HCT116 (cell line): ENCODE data around the gene PCDHB6. TPM values are rescaled to one million over a fixed set of nuclear protein-coding genes. Genes with fewer than 3 reads are reported as not detected.

Source experiments
- ATAC-seq: fragments of 200-7000 bp; cut with Tn5 transposase; 2 replicates; pipeline ENCODE4 v1.9.1; 2020; ENCODE audit warnings: mild to moderate bottlenecking, moderate library complexity
- BruUV-seq: library from RNA; stranded (reverse); fragments of 400-500 nt; replicated peaks from 2 replicates; lab custom pipeline; 2021; lab: Mats Ljungman, UMichigan
- CTCF ChIA-PET: fragments of 300-600 bp; sonication (Branson Sonifier 250); formaldehyde crosslinking; loops from one replicate; lab custom pipeline; 2021; ENCODE audit warnings: antibody characterized with exemption; lab: Charles Lee
- POLR2A ChIA-PET: fragments of 300-600, 350-600 bp; sonication (Branson Sonifier 250); formaldehyde crosslinking; loops from one replicate; lab custom pipeline; 2021; ENCODE audit warnings: antibody characterized with exemption; lab: Charles Lee
- RAD21 ChIA-PET, 2 experiments: fragments of 300-600 bp; sonication (Branson Sonifier 250); formaldehyde crosslinking; loops; one replicate each; lab custom pipeline; 2023; ENCODE audit warnings: low total read pairs in 2 of 2; ENCODE audit not compliant: uncharacterized antibody in 2 of 2, unreplicated experiment in 2 of 2, low non-redundant PET in 1 of 2; lab: Charles Lee
- DNase-seq: peaks from one replicate; pipeline ENCODE4 v3.0.0-alpha.2; 2010; ENCODE audit warnings: low read depth, low spot score
- H2AFZ ChIP-seq: fragments of 200-600 bp; shearing (Covaris generic), sonication (generic); 2 replicates; pipeline ENCODE4 v1.6.1; 2017; ENCODE audit warnings: low read depth, mixed run types, mixed read lengths, antibody characterized with exemption, low read length; ENCODE audit not compliant: poor library complexity, severe bottlenecking
- H3K27ac ChIP-seq: 2 replicates; pipeline ENCODE4 v1.5.1; 2012; ENCODE audit warnings: low read depth, low read length
- H3K27me3 ChIP-seq: fragments of 200-600 bp; sonication (generic); 2 replicates; pipeline ENCODE4 v1.6.1; 2016; ENCODE audit warnings: mixed run types, low read length, mixed read lengths; ENCODE audit not compliant: insufficient read depth
- H3K36me3 ChIP-seq, 2 experiments: fragments of 200-500 bp in 1 of 2; fragments of 200-600 bp in 1 of 2; sonication (Bioruptor generic) in 1 of 2; sonication (generic) in 1 of 2; 2 replicates each; pipeline versions ENCODE4 v1.5.1 to v1.6.1; 2014 to 2016; ENCODE audit warnings: low read length in 2 of 2, inconsistent platforms in 1 of 2, mixed read lengths in 1 of 2, mixed run types in 1 of 2; ENCODE audit not compliant: insufficient read depth in 2 of 2, control insufficient read depth in 1 of 2
- H3K4me1 ChIP-seq, 2 experiments: fragments of 200-600 bp in 1 of 2; sonication (generic) in 1 of 2; 2 replicates each; pipeline versions ENCODE4 v1.5.1 to v1.6.1; 2012 to 2017; ENCODE audit warnings: low read length in 2 of 2, inconsistent platforms in 1 of 2, mild to moderate bottlenecking in 1 of 2, mixed read lengths in 1 of 2, mixed run types in 1 of 2, moderate library complexity in 1 of 2; ENCODE audit not compliant: insufficient read depth in 2 of 2, control insufficient read depth in 1 of 2
- H3K4me2 ChIP-seq: fragments of 200-600 bp; sonication (generic); 2 replicates; pipeline ENCODE4 v1.6.1; 2017; ENCODE audit warnings: mixed run types, low read length, mixed read lengths
- H3K4me3 ChIP-seq, 2 experiments: fragments of 200-600 bp in 1 of 2; sonication (generic) in 1 of 2; replicated peaks in 1 of 2; 2 replicates each; pipeline ENCODE4 v1.5.1; 2011 to 2016; ENCODE audit warnings: low read length in 2 of 2, control low read depth in 1 of 2, low read depth in 1 of 2, mild to moderate bottlenecking in 1 of 2, mixed read lengths in 1 of 2, mixed run types in 1 of 2
- H3K79me2 ChIP-seq: fragments of 200-600 bp; sonication (generic); 2 replicates; pipeline ENCODE4 v1.6.1; 2017; ENCODE audit warnings: mild to moderate bottlenecking, mixed run types, low read length, moderate library complexity, mixed read lengths; ENCODE audit not compliant: insufficient read depth
- H3K9ac ChIP-seq: fragments of 200-600 bp; sonication (generic); 2 replicates; pipeline ENCODE4 v1.6.1; 2016; ENCODE audit warnings: low read length, mixed read lengths
- H3K9me2 ChIP-seq: fragments of 200-600 bp; sonication (generic), shearing (Covaris generic); 2 replicates; pipeline ENCODE4 v1.6.1; 2017; ENCODE audit warnings: mixed run types, mild to moderate bottlenecking, moderate library complexity; ENCODE audit not compliant: insufficient read depth
- H3K9me3 ChIP-seq, 2 experiments: fragments of 200-500 bp in 1 of 2; fragments of 200-600 bp in 1 of 2; sonication (Bioruptor generic) in 1 of 2; sonication (generic) in 1 of 2; 2 replicates each; pipeline ENCODE4 v1.6.1; 2014 to 2017; ENCODE audit warnings: low read length in 2 of 2, mixed read lengths in 2 of 2, inconsistent platforms in 1 of 2, low read depth in 1 of 2, mild to moderate bottlenecking in 1 of 2, mixed run types in 1 of 2, moderate library complexity in 1 of 2; ENCODE audit not compliant: control insufficient read depth in 1 of 2, insufficient read depth in 1 of 2
- H4K20me1 ChIP-seq: fragments of 200-600 bp; sonication (generic), shearing (Covaris generic); 2 replicates; pipeline ENCODE4 v1.6.1; 2017; ENCODE audit warnings: mixed run types, mild to moderate bottlenecking, moderate library complexity; ENCODE audit not compliant: insufficient read depth
- ATF3 ChIP-seq: IDR thresholded peaks from 2 replicates; pipeline ENCODE4 v1.6.1; 2012
- CEBPB ChIP-seq: IDR thresholded peaks from 2 replicates; pipeline ENCODE4 v1.6.1; 2012; ENCODE audit warnings: low read depth
- EGR1 ChIP-seq: IDR thresholded peaks from 2 replicates; pipeline ENCODE4 v1.6.1; 2012; ENCODE audit warnings: low read depth
- ELF1 ChIP-seq: IDR thresholded peaks from 2 replicates; pipeline ENCODE4 v1.6.1; 2012; ENCODE audit warnings: low read depth, borderline replicate concordance
- EZH2 ChIP-seq: fragments of 200-600 bp; sonication (generic); IDR thresholded peaks from 2 replicates; pipeline ENCODE4 v1.6.1; 2017; ENCODE audit warnings: antibody characterized with exemption, mixed run types
- FOSL1 ChIP-seq: IDR thresholded peaks from 2 replicates; pipeline ENCODE4 v1.6.1; 2012; ENCODE audit warnings: low read depth
- JUND ChIP-seq: IDR thresholded peaks from 2 replicates; pipeline ENCODE4 v1.6.1; 2012
- POLR2A ChIP-seq: IDR thresholded peaks from 2 replicates; pipeline ENCODE4 v1.7.0; 2011; ENCODE audit warnings: borderline replicate concordance; ENCODE audit not compliant: insufficient read depth, insufficient read length; ENCODE audit errors: extremely low read depth
- POLR2AphosphoS5 ChIP-seq: IDR thresholded peaks from 2 replicates; pipeline ENCODE4 v1.6.1; 2011; ENCODE audit warnings: mild to moderate bottlenecking, low read depth, low read length, moderate library complexity
- RAD21 ChIP-seq: IDR thresholded peaks from 2 replicates; pipeline ENCODE4 v1.6.1; 2012; ENCODE audit warnings: low read depth, mild to moderate bottlenecking
- SIN3A ChIP-seq: IDR thresholded peaks from 2 replicates; pipeline ENCODE4 v1.6.1; 2012; ENCODE audit warnings: low read depth
- SP1 ChIP-seq: IDR thresholded peaks from 2 replicates; pipeline ENCODE4 v1.6.1; 2012; ENCODE audit warnings: low read depth
- SRF ChIP-seq: IDR thresholded peaks from 2 replicates; pipeline ENCODE4 v1.6.1; 2012; ENCODE audit warnings: low read depth
- TCF7L2 ChIP-seq: IDR thresholded peaks from 2 replicates; pipeline ENCODE4 v1.7.0; 2011; ENCODE audit warnings: borderline replicate concordance, inconsistent platforms; ENCODE audit not compliant: insufficient read depth, insufficient read length; ENCODE audit errors: extremely low read depth
- YY1 ChIP-seq: IDR thresholded peaks from 2 replicates; pipeline ENCODE4 v1.6.1; 2011; ENCODE audit warnings: low read length, low read depth, moderate library complexity, mild to moderate bottlenecking; ENCODE audit not compliant: insufficient replicate concordance; ENCODE audit errors: extremely low read depth
- ZFX ChIP-seq: fragments of 450-650 bp; IDR thresholded peaks from 2 replicates; pipeline ENCODE4 v1.6.1; 2017
- ZNF274 ChIP-seq: fragments of 200-500 bp; sonication (Bioruptor generic); IDR thresholded peaks from 2 replicates; pipeline ENCODE4 v1.6.1; 2014; ENCODE audit warnings: mild to moderate bottlenecking, low read depth, low read length, inconsistent platforms
- intact Hi-C: fragments of 100-400 bp; cut with micrococcal nuclease; formaldehyde crosslinking; loops from 2 replicates; pipeline ENCODE4 v1.10.0; 2022
- total RNA-seq: library from RNA; stranded (reverse); gene quantifications from one replicate; pipeline ENCODE4 v1.2.1, GENCODE V29; 2021; ENCODE audit not compliant: unreplicated experiment
- TF ChIP-seq, protein P1 (sequence below): IDR thresholded peaks from 2 replicates; pipeline ENCODE4 v1.6.1; 2012
- TF ChIP-seq, protein P2 (sequence below): IDR thresholded peaks from 2 replicates; pipeline ENCODE4 v1.6.1; 2012; ENCODE audit warnings: low read depth
- TF ChIP-seq, protein P3 (sequence below), 3 experiments: fragments of 200-600 bp in 1 of 3; sonication (generic) in 1 of 3; IDR thresholded peaks in 2 of 3; conservative IDR thresholded peaks in 1 of 3; 2 replicates each; pipeline ENCODE4 v1.5.1; 2012 to 2017; ENCODE audit warnings: low read depth in 2 of 3, low read length in 2 of 3, antibody characterized with exemption in 1 of 3, borderline replicate concordance in 1 of 3, control low read depth in 1 of 3, mild to moderate bottlenecking in 1 of 3, mixed read lengths in 1 of 3, mixed run types in 1 of 3, moderate library complexity in 1 of 3; ENCODE audit not compliant: insufficient read depth in 1 of 3

The PCDHB6 gene
- total RNA-seq, 1 experiment from 2014 or later: not detected

GRCh38 chr5:141127305-141127704 is 22.6 kb upstream of the PCDHB6 start:
- intact Hi-C loops: no loop called here
- no peaks in the 10 kb centered on the region for H3K4me1 ChIP-seq
- ChIA-PET RAD21 (no interaction called here), POLR2A (no interaction called here), CTCF (no interaction called here)
- no peaks in the 10 kb centered on the region for H3K9me3 ChIP-seq
- no peak overlapping the region for H2AFZ ChIP-seq
- H3K9ac ChIP-seq: no peak overlapping the region
- ATAC-seq (no peak), DNase-seq (no peak)
- no peaks in the 10 kb centered on the region for H3K79me2 ChIP-seq
- H3K36me3 ChIP-seq: no peaks in the 10 kb centered on the region
- H3K27ac ChIP-seq: no peak overlapping the region
- H3K4me2 ChIP-seq: no peak overlapping the region
- no TSS peak for BruUV-seq
- no peak overlapping the region for H3K4me3 ChIP-seq
- H3K9me2 ChIP-seq: no peaks in the 10 kb centered on the region
- no peaks in the 10 kb centered on the region for H4K20me1 ChIP-seq
- no peaks in the 10 kb centered on the region for H3K27me3 ChIP-seq
- TF ChIP-seq, protein P1, sequence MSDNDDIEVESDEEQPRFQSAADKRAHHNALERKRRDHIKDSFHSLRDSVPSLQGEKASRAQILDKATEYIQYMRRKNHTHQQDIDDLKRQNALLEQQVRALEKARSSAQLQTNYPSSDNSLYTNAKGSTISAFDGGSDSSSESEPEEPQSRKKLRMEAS: no peak
- TF ChIP-seq POLR2A (no peak), SP1 (no peak), JUND (no peak), EZH2 (no peak), YY1 (no peak), ATF3 (no peak), ELF1 (no peak), EGR1 (no peak), CEBPB (no peak), ZFX (no peak), POLR2AphosphoS5 (no peak), FOSL1 (no peak), RAD21 (no peak), ZNF274 (no peak), TCF7L2 (no peak), SIN3A (no peak), SRF (no peak)
- TF ChIP-seq, protein P2, sequence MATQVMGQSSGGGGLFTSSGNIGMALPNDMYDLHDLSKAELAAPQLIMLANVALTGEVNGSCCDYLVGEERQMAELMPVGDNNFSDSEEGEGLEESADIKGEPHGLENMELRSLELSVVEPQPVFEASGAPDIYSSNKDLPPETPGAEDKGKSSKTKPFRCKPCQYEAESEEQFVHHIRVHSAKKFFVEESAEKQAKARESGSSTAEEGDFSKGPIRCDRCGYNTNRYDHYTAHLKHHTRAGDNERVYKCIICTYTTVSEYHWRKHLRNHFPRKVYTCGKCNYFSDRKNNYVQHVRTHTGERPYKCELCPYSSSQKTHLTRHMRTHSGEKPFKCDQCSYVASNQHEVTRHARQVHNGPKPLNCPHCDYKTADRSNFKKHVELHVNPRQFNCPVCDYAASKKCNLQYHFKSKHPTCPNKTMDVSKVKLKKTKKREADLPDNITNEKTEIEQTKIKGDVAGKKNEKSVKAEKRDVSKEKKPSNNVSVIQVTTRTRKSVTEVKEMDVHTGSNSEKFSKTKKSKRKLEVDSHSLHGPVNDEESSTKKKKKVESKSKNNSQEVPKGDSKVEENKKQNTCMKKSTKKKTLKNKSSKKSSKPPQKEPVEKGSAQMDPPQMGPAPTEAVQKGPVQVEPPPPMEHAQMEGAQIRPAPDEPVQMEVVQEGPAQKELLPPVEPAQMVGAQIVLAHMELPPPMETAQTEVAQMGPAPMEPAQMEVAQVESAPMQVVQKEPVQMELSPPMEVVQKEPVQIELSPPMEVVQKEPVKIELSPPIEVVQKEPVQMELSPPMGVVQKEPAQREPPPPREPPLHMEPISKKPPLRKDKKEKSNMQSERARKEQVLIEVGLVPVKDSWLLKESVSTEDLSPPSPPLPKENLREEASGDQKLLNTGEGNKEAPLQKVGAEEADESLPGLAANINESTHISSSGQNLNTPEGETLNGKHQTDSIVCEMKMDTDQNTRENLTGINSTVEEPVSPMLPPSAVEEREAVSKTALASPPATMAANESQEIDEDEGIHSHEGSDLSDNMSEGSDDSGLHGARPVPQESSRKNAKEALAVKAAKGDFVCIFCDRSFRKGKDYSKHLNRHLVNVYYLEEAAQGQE: no peak
- TF ChIP-seq, protein P3, sequence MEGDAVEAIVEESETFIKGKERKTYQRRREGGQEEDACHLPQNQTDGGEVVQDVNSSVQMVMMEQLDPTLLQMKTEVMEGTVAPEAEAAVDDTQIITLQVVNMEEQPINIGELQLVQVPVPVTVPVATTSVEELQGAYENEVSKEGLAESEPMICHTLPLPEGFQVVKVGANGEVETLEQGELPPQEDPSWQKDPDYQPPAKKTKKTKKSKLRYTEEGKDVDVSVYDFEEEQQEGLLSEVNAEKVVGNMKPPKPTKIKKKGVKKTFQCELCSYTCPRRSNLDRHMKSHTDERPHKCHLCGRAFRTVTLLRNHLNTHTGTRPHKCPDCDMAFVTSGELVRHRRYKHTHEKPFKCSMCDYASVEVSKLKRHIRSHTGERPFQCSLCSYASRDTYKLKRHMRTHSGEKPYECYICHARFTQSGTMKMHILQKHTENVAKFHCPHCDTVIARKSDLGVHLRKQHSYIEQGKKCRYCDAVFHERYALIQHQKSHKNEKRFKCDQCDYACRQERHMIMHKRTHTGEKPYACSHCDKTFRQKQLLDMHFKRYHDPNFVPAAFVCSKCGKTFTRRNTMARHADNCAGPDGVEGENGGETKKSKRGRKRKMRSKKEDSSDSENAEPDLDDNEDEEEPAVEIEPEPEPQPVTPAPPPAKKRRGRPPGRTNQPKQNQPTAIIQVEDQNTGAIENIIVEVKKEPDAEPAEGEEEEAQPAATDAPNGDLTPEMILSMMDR (IDR thresholded peaks at IDR 0.05 in 2 of 3, conservative IDR thresholded peaks at IDR 0.05 in 1 of 3; ENCODE audit: borderline replicate concordance in 1 of 3, insufficient read depth in 1 of 3, low read depth in 2 of 3, low read length in 2 of 3): no peak
